Keratinocyte (primary cell): Measurements from ENCODE around the gene CSNK1G2. TPM values are rescaled to one million over a fixed set of nuclear protein-coding genes. Genes with fewer than 3 reads are reported as not detected.

Source experiments
- DNase-seq: peaks from one replicate; pipeline ENCODE4 v3.0.0-alpha.2; 2011; ENCODE audit warnings: low read depth, missing footprints, low spot score
- FAIRE-seq: peaks from 2 replicates; lab custom pipeline; 2011; peaks lifted over from hg19 to GRCh38; lab: Jason Lieb, UNC
- H2AFZ ChIP-seq: 2 replicates; pipeline ENCODE4 v1.6.0; 2012; ENCODE audit warnings: low read length, control low read depth, inconsistent platforms; ENCODE audit not compliant: control insufficient read depth
- H3K27ac ChIP-seq: 2 replicates; pipeline ENCODE4 v1.5.1; 2011; ENCODE audit warnings: low read length; ENCODE audit not compliant: control insufficient read depth, insufficient read depth
- H3K27me3 ChIP-seq: 3 replicates; pipeline ENCODE4 v1.6.0; 2011; ENCODE audit warnings: low read length; ENCODE audit not compliant: control insufficient read depth, insufficient read depth; ENCODE audit errors: extremely low read depth
- H3K36me3 ChIP-seq, 2 experiments: 2 replicates in 1 of 2; 3 replicates in 1 of 2; pipeline ENCODE4 v1.5.1; 2011; ENCODE audit warnings: low read length in 2 of 2, mild to moderate bottlenecking in 1 of 2; ENCODE audit not compliant: control insufficient read depth in 2 of 2, insufficient read depth in 2 of 2; ENCODE audit errors: extremely low read depth in 1 of 2
- H3K4me1 ChIP-seq: 3 replicates; pipeline ENCODE4 v1.5.1; 2011; ENCODE audit warnings: low read length; ENCODE audit not compliant: control insufficient read depth, insufficient read depth; ENCODE audit errors: extremely low read depth
- H3K4me2 ChIP-seq: 3 replicates; pipeline ENCODE4 v1.6.0; 2011; ENCODE audit warnings: low read depth, low read length; ENCODE audit not compliant: control insufficient read depth, insufficient read depth; ENCODE audit errors: extremely low read depth
- H3K4me3 ChIP-seq, 3 experiments: fragments of 200-600 bp in 1 of 3; sonication (generic) in 1 of 3; 2 replicates in 2 of 3; 3 replicates in 1 of 3; pipeline ENCODE4 v1.5.1; 2011 to 2016; ENCODE audit warnings: low read length in 3 of 3, mild to moderate bottlenecking in 3 of 3, control low read depth in 2 of 3, inconsistent platforms in 1 of 3, low read depth in 1 of 3, mixed read lengths in 1 of 3, mixed run types in 1 of 3, moderate library complexity in 1 of 3; ENCODE audit not compliant: control insufficient read depth in 2 of 3, insufficient read depth in 2 of 3; ENCODE audit errors: extremely low read depth in 1 of 3
- H3K79me2 ChIP-seq: 2 replicates; pipeline ENCODE4 v1.6.0; 2012; ENCODE audit warnings: low read length; ENCODE audit not compliant: control insufficient read depth, insufficient read depth
- H3K9ac ChIP-seq: 3 replicates; pipeline ENCODE4 v1.6.0; 2011; ENCODE audit warnings: low read length; ENCODE audit not compliant: control insufficient read depth, insufficient read depth; ENCODE audit errors: extremely low read depth
- H3K9me1 ChIP-seq: 3 replicates; pipeline ENCODE4 v1.6.0; 2011; ENCODE audit warnings: low read length; ENCODE audit not compliant: control insufficient read depth, insufficient read depth; ENCODE audit errors: extremely low read depth
- H3K9me3 ChIP-seq: 2 replicates; pipeline ENCODE4 v1.5.1; 2012; ENCODE audit warnings: low read depth, low read length; ENCODE audit not compliant: control insufficient read depth
- H4K20me1 ChIP-seq: 3 replicates; pipeline ENCODE4 v1.6.0; 2011; ENCODE audit warnings: low read length; ENCODE audit not compliant: control insufficient read depth, insufficient read depth; ENCODE audit errors: extremely low read depth
- CTCF ChIP-seq, 3 experiments: IDR thresholded peaks in 1 of 3; conservative IDR thresholded peaks in 1 of 3; optimal IDR thresholded peaks in 1 of 3; 2 replicates in 2 of 3; 3 replicates in 1 of 3; pipeline versions ENCODE3 to v1.5.1; 2011; ENCODE audit warnings: low read length in 3 of 3, mild to moderate bottlenecking in 3 of 3, moderate library complexity in 2 of 3, control low read depth in 1 of 3, inconsistent platforms in 1 of 3; ENCODE audit not compliant: insufficient read depth in 2 of 3; ENCODE audit errors: extremely low read depth in 1 of 3
- EZH2 ChIP-seq: IDR thresholded peaks from one replicate; pipeline ENCODE4 v1.6.1; 2012; ENCODE audit warnings: inconsistent platforms, mild to moderate bottlenecking, low read length, moderate library complexity
- dilution Hi-C: fragments of 300-500 bp; cut with MboI; formaldehyde crosslinking; loops from one replicate; pipeline ENCODE4 v1.7.0; 2020; ENCODE audit warnings: low sequenced_read_pairs; ENCODE audit not compliant: extremely low pct_ligation_motif_present
- polyA plus RNA-seq, 5 experiments: library from polyadenylated mRNA; depleted of rRNA in 3 of 5; stranded (reverse) in 3 of 5; stranded (forward) in 1 of 5; unstranded in 1 of 5; fragments of >200 nt; gene quantifications; 1 replicate in 1 of 5; 2 replicates in 3 of 5; 3 replicates in 1 of 5; pipeline versions ENCODE4 v1.2.1 to v1.2.3, GENCODE V29; 2011 to 2012; ENCODE audit warnings: missing spikeins in 2 of 5, low read depth in 1 of 5, low replicate concordance in 1 of 5

The CSNK1G2 gene
- polyA plus RNA-seq, 1 donor (not counting 4 experiments of a cell fraction or from before 2014, with no cell fraction given) = 34.9 TPM

DNA sequence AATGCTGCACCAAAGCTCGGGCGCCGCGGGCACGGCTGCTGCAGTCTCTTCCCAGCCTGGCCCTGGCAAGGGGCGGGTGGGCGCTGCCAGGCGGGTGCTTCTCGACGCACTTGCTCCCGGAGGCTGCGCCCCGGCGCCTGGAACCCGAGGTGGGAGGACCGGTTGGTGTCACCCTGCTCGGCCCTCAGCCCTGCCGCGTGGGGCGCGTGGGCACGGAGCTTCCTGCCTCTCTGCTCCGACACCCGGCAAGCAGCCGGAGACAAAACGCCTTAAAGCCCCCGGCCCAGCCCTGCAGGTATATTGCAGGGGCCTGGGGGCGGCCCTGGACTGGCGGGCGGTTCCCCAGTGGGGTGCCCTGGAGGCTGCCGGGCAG is 39.8 kb downstream of the CSNK1G2 start:
- Histone ChIP-seq H2AFZ (no peak overlapping the region), H3K4me1 (no peaks in the 10 kb centered on the region), H3K27ac (no peak overlapping the region), H3K27me3 (no peaks in the 10 kb centered on the region), H3K9ac (no peak overlapping the region), H3K36me3 (peaks cover 14 to 15% of the 10 kb centered on the region in 2 experiments), H3K79me2 (peaks cover 10% of the 10 kb centered on the region), H3K9me1 (no peaks in the 10 kb centered on the region), H4K20me1 (peaks cover 4% of the 10 kb centered on the region), H3K4me2 (no peak overlapping the region), H3K9me3 (no peaks in the 10 kb centered on the region), H3K4me3 (no peak overlapping the region)
- DNase-seq (no peak), FAIRE-seq (no peak)
- dilution Hi-C loops = no loop called here
- TF ChIP-seq CTCF (optimal IDR thresholded peaks at IDR 0.05 in 1 of 3, IDR thresholded peaks at IDR 0.05 in 1 of 3, conservative IDR thresholded peaks at IDR 0.05 in 1 of 3; ENCODE audit: extremely low read depth in 1 of 3, insufficient read depth in 2 of 3, low read length in 3 of 3) = no peak

- Histone ChIP-seq H3K4me2 (no peak overlapping the region), H3K4me1 (no peaks in the 10 kb centered on the region), H3K9ac (no peak overlapping the region), H3K4me3 (no peak overlapping the region), H3K27me3 (no peaks in the 10 kb centered on the region), H2AFZ (no peak overlapping the region), H3K79me2 (peaks cover 6% of the 10 kb centered on the region), H3K36me3 (peaks cover 12% of the 10 kb centered on the region in 2 experiments), H3K9me3 (no peaks in the 10 kb centered on the region), H3K27ac (no peak overlapping the region), H4K20me1 (peaks cover 4% of the 10 kb centered on the region), H3K9me1 (no peaks in the 10 kb centered on the region)
- FAIRE-seq = no peak
- TF ChIP-seq EZH2 = no peak
- no peak for TF ChIP-seq CTCF (optimal IDR thresholded peaks at IDR 0.05 in 1 of 3, IDR thresholded peaks at IDR 0.05 in 1 of 3, conservative IDR thresholded peaks at IDR 0.05 in 1 of 3; ENCODE audit: extremely low read depth in 1 of 3, insufficient read depth in 2 of 3, low read length in 3 of 3)
- dilution Hi-C loops = no loop called here
- DNase-seq = no peak
Observed at GRCh38 chr19:1981253-1981652, 40.3 kb downstream of the CSNK1G2 start.
